GM19328 (cell line): ENCODE measurements around the gene PRX.
A peak's percentile ranks its signal among the peaks of the same experiment; 100 is the strongest.
"Not testable (repeated sequence)": the region's sequence is repeated elsewhere in the genome, so short reads cannot be mapped to it uniquely, and the experiment has no call there.

Experiments used
- ATAC-seq: cut with Tn5 transposase; IDR thresholded peaks from one replicate; pipeline ENCODE4 v1.9.1; 2021; ENCODE audit warnings: mild to moderate bottlenecking, moderate library complexity; ENCODE audit not compliant: unreplicated experiment

PRX gene

GRCh38 chr19:40413291-40413845 lies at the start of gene PRX:
TSS of gene PRX (minus strand) at chr19:40413378. CDS start at chr19:40407932, 5,446 bp downstream.
- ATAC-seq = no peak

GRCh38 chr19:40461669-40462221 lies 48.6 kb upstream of the PRX start:
- no peak for ATAC-seq

GRCh38 chr19:40460185-40460584 lies 47.0 kb upstream of the PRX start:
- ATAC-seq = no peak

GRCh38 chr19:40458597-40458974 lies 45.4 kb upstream of the PRX start:
- no peak for ATAC-seq

- no peak for ATAC-seq
Measured at GRCh38 chr19:40457953-40458596, 44.9 kb upstream of the PRX start.

GRCh38 chr19:40457048-40457447 lies 43.9 kb upstream of the PRX start:
- no peak for ATAC-seq

- ATAC-seq = not testable (repeated sequence)
Measured at GRCh38 chr19:40453943-40454342, 40.8 kb upstream of the PRX start.

- ATAC-seq = no peak
Measured at GRCh38 chr19:40453151-40453735, 40.1 kb upstream of the PRX start.

- no peak for ATAC-seq
Measured at GRCh38 chr19:40452016-40452415, 38.8 kb upstream of the PRX start.

- ATAC-seq = no peak
Measured at GRCh38 chr19:40450664-40451063, 37.5 kb upstream of the PRX start.

- no peak for ATAC-seq
Measured at GRCh38 chr19:40449506-40449905, 36.3 kb upstream of the PRX start.

GRCh38 chr19:40446263-40446784 lies 33.1 kb upstream of the PRX start:
- no peak for ATAC-seq

GRCh38 chr19:40445780-40446262 lies 32.6 kb upstream of the PRX start:
- ATAC-seq = no peak

GRCh38 chr19:40444825-40445312 lies 31.7 kb upstream of the PRX start:
- no peak for ATAC-seq

GRCh38 chr19:40444000-40444824 lies 31.0 kb upstream of the PRX start, which contains the start of gene SERTAD3:
TSS of gene SERTAD3 (minus strand) at chr19:40444335. CDS start at chr19:40442080, 2,255 bp downstream.
- ATAC-seq = peak; percentile 60

- ATAC-seq = peak; percentile 58
Measured at GRCh38 chr19:40443131-40443999, 30.2 kb upstream of the PRX start.

- ATAC-seq = no peak
Measured at GRCh38 chr19:40442328-40443130, 29.4 kb upstream of the PRX start.

GRCh38 chr19:40441719-40442253 lies 28.6 kb upstream of the PRX start:
- ATAC-seq = no peak

- no peak for ATAC-seq
Measured at GRCh38 chr19:40438284-40438683, 25.1 kb upstream of the PRX start.
